Left ventricle myocardium inferior (tissue), 1 donor: ENCODE results near the gene ATF6. TPM values are rescaled to one million over a fixed set of nuclear protein-coding genes. Genes with fewer than 3 reads are reported as not detected.

Experiments used
- DNase-seq: peaks from one replicate; pipeline ENCODE4 v3.0.0-alpha.2; 2020
- H3K27ac ChIP-seq: fragments of 200-600 bp; replicated peaks from 2 replicates; pipeline ENCODE4 v1.8.0; 2021
- H3K27me3 ChIP-seq: fragments of 200-600 bp; 2 replicates; pipeline ENCODE4 v1.8.0; 2021; ENCODE audit warnings: low read depth
- H3K36me3 ChIP-seq: fragments of 200-600 bp; 2 replicates; pipeline ENCODE4 v1.8.0; 2021
- H3K4me1 ChIP-seq: fragments of 200-600 bp; 2 replicates; pipeline ENCODE4 v1.8.0; 2021
- H3K4me3 ChIP-seq: fragments of 200-600 bp; 2 replicates; pipeline ENCODE4 v1.8.0; 2021; ENCODE audit warnings: mild to moderate bottlenecking, moderate library complexity
- H3K9me3 ChIP-seq: fragments of 200-600 bp; replicated peaks from 2 replicates; pipeline ENCODE4 v1.8.0; 2021
- CTCF ChIP-seq: fragments of 200-600 bp; IDR thresholded peaks from 2 replicates; pipeline ENCODE4 v1.8.0; 2021; ENCODE audit warnings: antibody characterized with exemption, mild to moderate bottlenecking, borderline replicate concordance
- intact Hi-C: fragments of 100-400 bp; cut with micrococcal nuclease; formaldehyde crosslinking; loops from one replicate; pipeline ENCODE4 v1.11.0; 2022
- total RNA-seq: library from RNA; stranded (reverse); fragmentation: NEBNext Ultra II Directional; extraction: Animal tissue kit (Norgen Biotek cat#: 25700); gene quantifications from one replicate; pipeline ENCODE4 v1.2.1, GENCODE V29; 2021
- donor health status: DM: no; HTN: yes; CAD: no; lungs with severe emphysema.

ATF6 gene
- total RNA-seq, 1 donor from 2014 or later = 13.0 TPM

GRCh38 chr1:162003061-162003829 is 237.1 kb downstream of the ATF6 start:
- H3K27ac ChIP-seq = peak overlapping the region; percentile 45
- intact Hi-C loops = no loop called here

DNA sequence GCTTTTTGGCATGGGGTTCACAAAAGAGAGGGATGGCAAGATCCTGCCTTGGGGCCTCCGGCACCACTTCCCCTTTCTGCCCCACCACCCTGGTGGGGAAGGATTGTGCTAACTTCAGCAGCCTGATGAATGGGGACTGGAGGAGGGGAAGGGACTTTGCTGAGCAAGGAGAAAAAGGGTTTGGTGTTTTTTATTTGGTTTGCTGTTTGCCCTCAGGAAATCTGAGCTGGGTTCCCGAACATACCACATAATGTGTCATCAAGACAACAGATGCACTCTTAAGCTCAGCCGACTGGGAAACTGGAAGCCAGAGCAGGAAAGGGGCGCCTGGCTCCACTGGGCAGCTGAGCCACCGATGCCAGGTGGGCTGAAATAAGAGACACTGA is 237.7 kb downstream of the ATF6 start:
- intact Hi-C loops = no loop called here
- Histone ChIP-seq H3K9me3 (no peaks in the 10 kb centered on the region), H3K4me1 (peaks cover 11% of the 10 kb centered on the region), H3K27me3 (no peaks in the 10 kb centered on the region), H3K27ac (peak overlapping the region; percentile 45), H3K36me3 (no peaks in the 10 kb centered on the region), H3K4me3 (no peak overlapping the region)
- DNase-seq = no peak
- TF ChIP-seq CTCF = no peak

More at GRCh38 chr1:162003061-162003829, 237.1 kb downstream of the ATF6 start:
- peaks cover 9% of the 10 kb centered on the region for H3K4me1 ChIP-seq
- H3K4me3 ChIP-seq = peak overlapping the region; percentile 34
- no peaks in the 10 kb centered on the region for H3K27me3 ChIP-seq
- TF ChIP-seq CTCF = no peak
- no peaks in the 10 kb centered on the region for H3K9me3 ChIP-seq
- H3K36me3 ChIP-seq = no peaks in the 10 kb centered on the region
- DNase-seq = no peak

- no peaks in the 10 kb centered on the region for H3K36me3 ChIP-seq
- peaks cover 18% of the 10 kb centered on the region for H3K4me1 ChIP-seq
- H3K27me3 ChIP-seq = no peaks in the 10 kb centered on the region
- H3K27ac ChIP-seq = no peak overlapping the region
- H3K4me3 ChIP-seq = no peak overlapping the region
- DNase-seq = no peak
- TF ChIP-seq CTCF = no peak
- intact Hi-C loops = no loop called here
- H3K9me3 ChIP-seq = no peaks in the 10 kb centered on the region
Observed at GRCh38 chr1:162004441-162004950, 238.4 kb downstream of the ATF6 start.

GRCh38 chr1:162006081-162006480 is 240.0 kb downstream of the ATF6 start:
- Histone ChIP-seq H3K36me3 (no peaks in the 10 kb centered on the region), H3K4me1 (peaks cover 33% of the 10 kb centered on the region), H3K27ac (no peak overlapping the region), H3K9me3 (no peaks in the 10 kb centered on the region), H3K4me3 (no peak overlapping the region), H3K27me3 (no peaks in the 10 kb centered on the region)
- intact Hi-C loops = no loop called here
- TF ChIP-seq CTCF = no peak
- no peak for DNase-seq

DNA sequence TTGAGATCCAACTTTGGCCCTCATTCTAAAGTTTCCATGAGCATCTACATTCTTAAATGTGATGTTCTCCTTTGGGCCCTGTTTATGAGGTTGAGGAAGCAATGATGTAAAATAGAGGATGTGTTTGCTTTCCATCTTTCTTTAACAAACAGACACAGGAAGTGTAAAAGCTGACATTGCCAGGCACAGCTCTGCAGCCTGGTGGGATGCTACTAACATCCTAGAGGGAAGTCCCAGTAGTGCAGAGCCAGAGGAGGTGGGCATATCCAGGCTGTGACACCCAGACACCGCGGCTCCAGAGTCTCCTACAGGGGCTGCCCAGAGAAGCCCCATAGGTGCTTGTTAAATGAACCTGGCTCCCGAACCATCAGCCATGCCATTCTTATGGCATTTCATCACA is 241.3 kb downstream of the ATF6 start:
- DNase-seq = no peak
- Histone ChIP-seq H3K36me3 (no peaks in the 10 kb centered on the region), H3K4me3 (no peak overlapping the region), H3K27ac (peak overlapping the region; percentile 39), H3K27me3 (no peaks in the 10 kb centered on the region), H3K9me3 (no peaks in the 10 kb centered on the region), H3K4me1 (peaks cover 47% of the 10 kb centered on the region)
- TF ChIP-seq CTCF = peak; percentile 21
- intact Hi-C loops = no loop called here
